Peyer's patch (tissue), 4 donors: ENCODE data around the gene EBF4. TPM values are rescaled to one million over a fixed set of nuclear protein-coding genes. Genes with fewer than 3 reads are reported as not detected.
A peak's percentile ranks its signal among the peaks of the same experiment; 100 is the strongest.

Experiments
- DNase-seq, 3 donors: peaks; one replicate each; pipeline ENCODE4 v3.0.0-alpha.2; 2017 to 2019
- H3K27ac ChIP-seq, 4 donors: fragments of 200-600 bp; sonication (generic); one replicate each; pipeline ENCODE4 v1.5.1; 2016 to 2019
- H3K27me3 ChIP-seq, 2 donors: fragments of 200-600 bp; sonication (generic); one replicate each; pipeline ENCODE4 v1.5.1; 2019
- H3K36me3 ChIP-seq, 3 donors: fragments of 200-600 bp; sonication (generic); one replicate each; pipeline ENCODE4 v1.5.1; 2016 to 2019
- H3K4me1 ChIP-seq, 4 donors: fragments of 200-600 bp; sonication (generic); one replicate each; pipeline ENCODE4 v1.5.1; 2016 to 2019
- H3K4me3 ChIP-seq, 4 donors: fragments of 200-600 bp; sonication (generic); 1 replicate in 3 of 4; 2 replicates in 1 of 4; pipeline ENCODE4 v1.5.1; 2016 to 2019; ENCODE audit warnings: mild to moderate bottlenecking in 1 of 4
- H3K9me3 ChIP-seq, 4 donors: fragments of 200-600 bp; sonication (generic); one replicate each; pipeline ENCODE4 v1.5.1; 2016 to 2019; ENCODE audit warnings: mild to moderate bottlenecking in 1 of 4
- POLR2A ChIP-seq, 2 donors: fragments of 450-650 bp; IDR thresholded peaks; one replicate each; pipeline ENCODE4 v1.5.1; 2017; ENCODE audit warnings: antibody characterized with exemption in 2 of 2, mild to moderate bottlenecking in 2 of 2, moderate library complexity in 2 of 2
- total RNA-seq, 4 donors: library from RNA; depleted of rRNA; stranded (reverse); fragments of >200 nt; gene quantifications; one replicate each; pipeline ENCODE4 v1.1.0, GENCODE V29; 2016
- TF ChIP-seq, protein P1 (sequence below), 6 experiments: fragments of 450-650 bp in 4 of 6; fragments of 200-600 bp in 2 of 6; sonication (generic) in 1 of 6; IDR thresholded peaks; one replicate each; pipeline ENCODE4 v1.5.1; 2017 to 2019; ENCODE audit warnings: antibody characterized with exemption in 6 of 6, mild to moderate bottlenecking in 3 of 6, moderate library complexity in 1 of 6

EBF4 gene
- total RNA-seq, 4 donors from 2014 or later, result 1.4 to 17.3 (median 5.1) TPM

GRCh38 chr20:2707353-2708072 lies 14.9 kb downstream of the EBF4 start:
- no peak for TF ChIP-seq POLR2A (IDR thresholded peaks at IDR 0.05)
- TF ChIP-seq, protein P1, sequence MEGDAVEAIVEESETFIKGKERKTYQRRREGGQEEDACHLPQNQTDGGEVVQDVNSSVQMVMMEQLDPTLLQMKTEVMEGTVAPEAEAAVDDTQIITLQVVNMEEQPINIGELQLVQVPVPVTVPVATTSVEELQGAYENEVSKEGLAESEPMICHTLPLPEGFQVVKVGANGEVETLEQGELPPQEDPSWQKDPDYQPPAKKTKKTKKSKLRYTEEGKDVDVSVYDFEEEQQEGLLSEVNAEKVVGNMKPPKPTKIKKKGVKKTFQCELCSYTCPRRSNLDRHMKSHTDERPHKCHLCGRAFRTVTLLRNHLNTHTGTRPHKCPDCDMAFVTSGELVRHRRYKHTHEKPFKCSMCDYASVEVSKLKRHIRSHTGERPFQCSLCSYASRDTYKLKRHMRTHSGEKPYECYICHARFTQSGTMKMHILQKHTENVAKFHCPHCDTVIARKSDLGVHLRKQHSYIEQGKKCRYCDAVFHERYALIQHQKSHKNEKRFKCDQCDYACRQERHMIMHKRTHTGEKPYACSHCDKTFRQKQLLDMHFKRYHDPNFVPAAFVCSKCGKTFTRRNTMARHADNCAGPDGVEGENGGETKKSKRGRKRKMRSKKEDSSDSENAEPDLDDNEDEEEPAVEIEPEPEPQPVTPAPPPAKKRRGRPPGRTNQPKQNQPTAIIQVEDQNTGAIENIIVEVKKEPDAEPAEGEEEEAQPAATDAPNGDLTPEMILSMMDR (IDR thresholded peaks at IDR 0.05), result no peak
- Histone ChIP-seq H3K4me1 (no peaks in the 10 kb centered on the region), H3K27ac (no peak overlapping the region), H3K4me3 (no peak overlapping the region), H3K27me3 (no peaks in the 10 kb centered on the region), H3K9me3 (no peaks in the 10 kb centered on the region), H3K36me3 (no peaks in the 10 kb centered on the region)
- peak in 2 of 3 donors; percentile 34 to 44 for DNase-seq

DNA sequence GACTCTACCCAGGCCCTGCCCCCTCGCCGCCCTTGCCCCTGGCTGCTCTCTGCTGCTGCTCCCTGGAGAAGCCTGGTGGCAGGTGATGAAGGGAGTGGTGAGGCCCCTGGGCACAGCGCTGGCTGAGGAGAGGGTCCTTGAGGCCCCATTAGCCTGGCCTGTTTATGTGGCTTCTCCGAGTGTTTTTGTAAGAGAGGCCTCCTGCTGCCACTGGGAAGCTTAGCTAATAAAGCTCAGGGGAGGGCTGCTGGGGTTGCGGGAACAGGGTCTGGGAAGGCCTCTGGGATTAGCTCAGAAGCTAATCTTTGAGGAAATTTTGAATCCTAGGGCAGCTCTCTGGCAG lies 15.5 kb downstream of the EBF4 start:
- Histone ChIP-seq H3K36me3 (no peaks in the 10 kb centered on the region), H3K4me3 (no peak overlapping the region), H3K4me1 (no peaks in the 10 kb centered on the region), H3K27me3 (no peaks in the 10 kb centered on the region), H3K9me3 (no peaks in the 10 kb centered on the region), H3K27ac (no peak overlapping the region)
- peak in 1 of 3 donors; percentile 35 for DNase-seq
- no peak for TF ChIP-seq POLR2A (IDR thresholded peaks at IDR 0.05)
- TF ChIP-seq, protein P1 (IDR thresholded peaks at IDR 0.05), result no peak

DNA sequence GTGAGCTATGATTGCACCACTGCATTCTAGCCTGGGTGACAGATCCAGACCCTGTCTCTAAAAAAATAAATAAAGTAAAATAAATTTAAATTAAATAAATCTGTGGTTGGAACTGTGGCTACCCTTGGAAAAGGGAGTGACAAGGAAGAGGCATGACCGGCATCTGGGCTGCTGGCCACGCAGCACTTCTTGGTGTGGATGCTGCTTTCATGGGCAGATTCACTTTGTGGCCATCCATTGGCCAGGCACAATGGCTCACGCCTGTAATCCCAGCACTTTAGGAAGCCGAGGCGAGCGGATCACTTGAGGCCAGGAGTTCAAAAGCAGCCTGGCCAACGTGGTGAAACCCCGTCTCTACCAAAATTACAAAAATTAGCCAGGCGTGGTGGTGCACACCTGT lies 16.1 kb downstream of the EBF4 start:
- no peaks in the 10 kb centered on the region for H3K36me3 ChIP-seq
- no peaks in the 10 kb centered on the region for H3K27me3 ChIP-seq
- H3K4me1 ChIP-seq, result no peaks in the 10 kb centered on the region
- DNase-seq, result peak in 1 of 3 donors; percentile 26
- no peak for TF ChIP-seq POLR2A (IDR thresholded peaks at IDR 0.05)
- TF ChIP-seq, protein P1 (IDR thresholded peaks at IDR 0.05), result no peak
- H3K27ac ChIP-seq, result no peak overlapping the region
- H3K9me3 ChIP-seq, result no peaks in the 10 kb centered on the region
- no peak overlapping the region for H3K4me3 ChIP-seq

- H3K36me3 ChIP-seq, result no peaks in the 10 kb centered on the region
- DNase-seq, result peak in 1 of 3 donors; percentile 40
- no peaks in the 10 kb centered on the region for H3K27me3 ChIP-seq
- TF ChIP-seq, protein P1 (IDR thresholded peaks at IDR 0.05), result no peak
- no peak for TF ChIP-seq POLR2A (IDR thresholded peaks at IDR 0.05)
- H3K4me3 ChIP-seq, result no peak overlapping the region
- H3K27ac ChIP-seq, result no peak overlapping the region
- no peaks in the 10 kb centered on the region for H3K4me1 ChIP-seq
- H3K9me3 ChIP-seq, result no peaks in the 10 kb centered on the region
Observed at GRCh38 chr20:2709205-2709981, 16.8 kb downstream of the EBF4 start.

DNA sequence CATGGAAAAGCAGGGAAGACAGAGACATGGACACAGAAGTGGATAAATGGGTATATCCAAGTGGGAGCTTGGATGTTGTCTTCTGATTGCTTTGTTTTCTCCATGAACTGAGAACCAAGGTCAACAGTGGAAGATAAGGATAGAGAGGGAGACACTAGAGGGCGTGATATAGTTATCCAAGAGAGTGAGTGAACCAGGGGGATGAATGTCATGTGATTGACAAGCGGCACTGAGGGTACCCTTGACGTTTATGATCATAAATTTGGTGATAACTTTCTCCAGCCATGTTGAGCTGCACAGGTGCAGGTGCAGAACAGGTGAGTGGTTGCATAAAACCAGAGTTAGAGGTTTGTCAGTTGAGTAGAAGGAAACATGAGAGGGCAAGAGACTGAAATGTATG lies 20.7 kb downstream of the EBF4 start:
- no peaks in the 10 kb centered on the region for H3K36me3 ChIP-seq
- DNase-seq, result no peak
- no peak overlapping the region for H3K4me3 ChIP-seq
- H3K9me3 ChIP-seq, result peaks cover 0 to 6% (median 0%) of the 10 kb centered on the region in 4 donors
- no peak overlapping the region for H3K27ac ChIP-seq
- H3K4me1 ChIP-seq, result no peaks in the 10 kb centered on the region
- no peak for TF ChIP-seq POLR2A (IDR thresholded peaks at IDR 0.05)
- TF ChIP-seq, protein P1 (IDR thresholded peaks at IDR 0.05), result peak in 2 of 6 experiments; percentile 29 to 34
- H3K27me3 ChIP-seq, result no peaks in the 10 kb centered on the region
